ENCODE data around the gene MXRA5.
"Not testable (repeated sequence)": the region's sequence is repeated elsewhere in the genome, so short reads cannot be mapped to it uniquely, and the experiment has no call there.

The MXRA5 gene

DNA sequence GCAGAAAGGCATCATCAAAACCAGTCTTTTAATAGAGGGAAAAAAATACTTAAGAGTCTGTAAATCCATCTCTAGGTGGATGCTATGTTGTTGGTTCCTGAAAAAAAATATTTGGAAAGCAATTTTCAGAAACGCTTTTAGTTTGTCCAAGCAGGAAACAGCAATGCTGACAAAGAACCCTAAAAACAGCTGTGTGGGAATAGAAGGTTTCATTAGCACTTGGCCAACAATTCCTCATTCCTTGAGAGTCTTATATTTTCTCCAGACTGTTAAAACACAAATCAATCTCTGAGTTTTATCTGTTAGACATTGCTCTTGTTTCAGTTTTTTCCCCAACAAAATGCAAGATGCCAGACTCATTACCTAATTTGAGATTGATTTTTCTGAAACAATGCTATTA lies 6.4 kb downstream of the MXRA5 start:
- no peak for DNase-seq

DNA sequence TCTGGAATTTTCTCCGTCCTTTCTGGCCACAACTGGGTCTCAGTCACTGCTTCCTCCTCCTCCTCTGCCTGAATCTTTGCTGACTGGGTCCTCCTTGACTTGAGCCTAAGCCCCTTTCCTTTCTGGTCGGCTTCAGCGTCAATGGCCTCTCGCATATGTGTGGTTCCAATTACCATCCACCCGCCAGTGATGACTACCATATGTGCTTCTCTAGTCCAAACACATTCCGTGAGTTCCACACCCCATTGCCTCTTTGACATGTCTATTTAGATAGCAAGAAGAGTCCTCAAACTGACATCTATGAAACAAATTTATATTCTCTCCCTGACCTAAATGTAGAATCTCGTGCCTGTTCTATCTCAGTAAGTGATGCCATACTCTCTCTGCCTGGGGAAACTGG lies 19.8 kb downstream of the MXRA5 start:
- DNase-seq = no peak

- DNase-seq = no peak
These were observed 25.9 kb downstream of the MXRA5 start for GRCh38 chrX:3320471-3321046.

- DNase-seq = no peak
These were observed 29.2 kb downstream of the MXRA5 start for GRCh38 chrX:3317191-3317718.

DNA sequence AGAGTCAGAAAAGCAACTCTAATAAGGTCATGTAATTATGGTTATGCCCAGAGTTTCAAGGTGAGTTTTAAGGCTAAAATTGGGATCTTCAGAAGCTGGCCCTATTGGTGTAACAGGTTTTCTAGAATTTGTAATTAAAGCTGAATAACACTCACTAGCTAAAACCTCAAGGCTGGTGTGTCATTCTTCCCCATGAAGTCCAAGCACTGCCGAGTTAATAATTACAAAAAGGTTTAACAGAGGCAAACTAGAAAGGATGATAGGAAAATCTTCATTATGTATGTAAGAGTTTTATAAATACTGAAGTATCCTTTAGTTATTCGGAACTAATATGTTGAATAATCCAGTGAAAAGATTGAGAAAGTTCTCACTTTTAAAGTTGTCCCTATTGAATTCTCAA lies 34.3 kb downstream of the MXRA5 start:
- no peak for DNase-seq

DNA sequence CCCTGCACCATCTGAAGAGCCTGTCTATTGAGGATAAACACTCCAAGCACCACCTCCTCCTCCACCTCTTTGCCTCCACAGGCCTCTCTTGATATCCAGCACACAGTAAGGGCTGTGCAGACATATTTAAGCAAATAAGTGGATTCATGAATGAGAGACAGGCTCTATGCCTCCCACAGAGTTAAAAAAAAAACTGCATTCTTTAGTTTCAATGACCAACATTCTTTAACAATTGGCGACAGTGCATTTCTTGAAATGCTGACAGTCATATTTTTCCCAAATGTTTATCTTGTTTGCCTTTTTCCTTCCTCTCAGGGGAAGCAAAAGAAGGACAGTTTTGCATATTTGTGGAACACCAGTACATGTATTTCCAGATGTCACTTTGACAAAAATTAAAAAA lies 38.6 kb downstream of the MXRA5 start:
- DNase-seq = no peak

DNA sequence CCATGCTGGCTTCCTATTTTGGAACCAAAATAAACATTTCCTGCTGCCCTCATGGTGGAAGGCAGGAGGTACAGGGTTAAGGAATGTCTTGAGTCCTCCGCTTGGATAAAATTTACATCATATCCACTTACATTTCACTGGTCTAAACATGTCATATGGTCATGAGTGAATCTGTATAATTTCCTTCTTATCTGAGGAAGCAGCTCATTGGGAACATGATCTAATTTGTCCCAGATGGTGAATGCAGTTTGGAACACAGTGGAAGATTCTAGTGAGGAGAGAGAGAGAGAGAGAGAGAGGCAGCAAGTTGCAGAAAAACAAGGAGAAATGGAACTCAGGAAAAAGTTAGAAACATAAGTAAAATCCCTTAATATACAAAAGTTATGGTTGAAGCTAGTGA lies 46.8 kb downstream of the MXRA5 start:
- DNase-seq = no peak

- DNase-seq = no peak
These were observed 50.7 kb downstream of the MXRA5 start for GRCh38 chrX:3295731-3296130.

DNA sequence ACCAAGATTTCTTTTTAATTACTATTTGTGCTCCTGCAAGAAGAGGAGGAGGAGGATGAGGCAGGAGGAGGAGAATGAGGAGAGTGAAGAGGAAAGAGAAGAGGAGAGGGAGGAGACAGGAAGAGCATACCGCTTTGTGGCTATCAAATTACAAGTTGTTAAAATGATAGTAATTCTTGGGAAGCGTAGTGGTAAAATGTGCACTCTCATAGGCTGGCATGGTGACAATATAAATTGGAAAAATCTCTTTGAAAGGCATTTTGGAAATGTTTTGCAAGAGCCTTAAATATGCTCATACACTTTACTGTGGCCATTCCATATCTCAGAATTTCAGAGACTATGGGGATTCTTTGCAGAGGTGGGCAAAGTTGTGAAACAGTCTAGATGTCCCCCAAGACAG lies 53.2 kb downstream of the MXRA5 start:
- no peak for DNase-seq

DNA sequence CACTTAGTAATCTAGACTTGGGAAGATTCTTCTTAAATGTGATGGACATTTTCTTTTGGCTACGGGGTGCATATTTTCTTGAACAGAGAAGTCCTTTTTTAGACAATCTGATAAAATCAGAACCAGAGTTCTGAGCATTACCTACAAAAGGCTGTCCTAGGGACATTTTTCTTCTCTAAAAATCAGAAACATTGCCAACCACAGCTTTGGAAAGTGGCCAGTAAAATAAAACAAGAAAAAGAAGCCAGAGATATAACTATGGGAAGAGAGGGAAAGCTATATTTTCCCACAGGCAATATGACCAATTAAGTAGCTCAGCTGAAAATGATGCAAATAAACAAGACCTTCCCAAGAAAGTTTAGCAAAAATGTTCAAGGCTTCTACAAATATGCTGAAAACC lies 55.9 kb downstream of the MXRA5 start:
- DNase-seq = no peak

DNA sequence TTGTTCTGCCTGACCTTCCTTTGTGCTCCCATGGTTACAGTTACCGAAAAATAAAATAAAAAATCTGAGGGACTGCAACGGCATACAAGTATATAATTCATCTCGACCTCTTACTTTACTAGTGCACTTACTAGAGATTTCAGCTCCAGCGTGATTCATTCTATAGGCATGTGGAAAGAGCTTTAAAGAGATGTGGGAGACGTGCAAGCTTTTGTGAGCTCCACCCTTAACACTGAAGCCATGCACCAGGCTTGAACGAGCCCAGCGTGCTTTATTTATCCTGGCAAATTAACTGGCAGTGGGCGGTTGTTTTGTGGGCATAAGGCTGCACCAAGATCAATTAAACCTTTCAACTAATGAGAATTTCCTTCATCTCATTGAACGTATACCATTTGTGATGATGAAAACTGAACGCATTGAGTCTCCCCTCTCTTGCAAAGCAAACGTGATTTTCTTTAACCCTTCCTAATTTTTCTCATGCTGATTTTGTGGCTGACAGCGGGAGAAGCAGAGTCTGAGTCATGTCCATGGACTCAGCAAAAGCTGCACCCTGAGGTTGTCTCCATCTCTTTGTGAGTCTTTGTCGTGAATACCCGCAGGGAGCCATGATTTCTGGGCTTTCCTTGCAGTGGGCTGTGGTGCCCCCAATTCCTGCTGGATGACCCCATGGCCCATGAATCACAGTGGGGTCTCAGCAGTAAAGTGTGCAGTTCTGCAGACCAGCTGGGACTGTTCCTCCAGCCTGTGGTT lies 60.1 kb downstream of the MXRA5 start:
- DNase-seq = no peak

DNA sequence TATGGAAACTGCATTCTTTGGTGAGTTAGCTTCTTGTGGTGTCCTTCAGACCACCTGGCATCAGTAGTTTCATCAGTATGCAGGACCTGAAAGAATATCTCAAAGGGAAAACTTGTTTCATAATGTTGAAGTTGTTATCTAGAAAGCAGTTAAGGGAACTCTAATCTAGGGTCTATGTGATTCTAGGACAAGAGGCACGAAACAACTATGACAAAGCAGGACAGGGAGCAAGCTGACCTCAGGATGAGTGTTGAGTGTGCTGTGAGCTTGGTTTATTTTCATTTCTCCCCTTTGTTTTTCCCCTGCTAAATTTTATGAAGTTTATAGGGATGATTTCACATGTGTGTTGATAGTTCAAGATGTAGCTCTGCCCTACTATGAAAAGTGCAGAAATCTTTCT lies 65.7 kb downstream of the MXRA5 start:
- no peak for DNase-seq

DNA sequence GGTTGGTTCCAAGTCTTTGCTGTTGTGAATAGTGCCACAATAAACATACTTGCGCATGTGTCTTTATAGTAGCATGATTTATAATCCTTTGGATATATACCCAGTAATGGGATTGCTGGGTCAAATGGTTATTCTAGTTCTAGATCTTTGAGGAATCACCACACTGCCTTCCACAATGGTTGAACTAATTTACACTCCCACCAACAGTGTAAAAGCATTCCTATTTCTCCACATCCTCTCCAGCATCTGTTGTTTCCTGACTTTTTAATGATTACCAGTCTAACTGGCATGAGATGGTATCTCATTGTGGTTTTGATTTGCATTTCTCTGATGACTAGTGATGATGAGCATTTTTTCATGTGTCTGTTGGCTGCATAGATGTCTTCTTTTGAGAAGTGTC lies 72.8 kb downstream of the MXRA5 start:
- DNase-seq = not testable (repeated sequence)

DNA sequence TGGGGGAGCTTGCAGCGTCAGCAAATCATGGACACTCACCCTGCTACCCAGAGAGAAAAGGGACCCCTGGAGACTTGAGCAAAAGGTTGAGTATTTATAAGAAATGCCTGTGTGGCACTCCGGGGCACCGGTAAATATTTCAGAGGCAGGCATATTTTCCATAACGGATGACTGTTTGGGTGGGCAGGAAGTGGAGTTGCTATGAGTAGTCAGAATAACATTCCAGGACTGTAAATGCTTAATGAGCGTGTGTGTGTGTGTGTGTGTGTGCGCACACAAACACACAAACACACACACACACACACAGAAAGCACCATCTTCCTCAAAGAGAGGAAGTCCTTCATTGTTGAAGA lies 74.6 kb downstream of the MXRA5 start:
- DNase-seq = no peak

- DNase-seq = no peak
These were observed 75.1 kb downstream of the MXRA5 start for GRCh38 chrX:3271183-3271833.

- no peak for DNase-seq
These were observed 77.6 kb downstream of the MXRA5 start for GRCh38 chrX:3268829-3269228.

DNA sequence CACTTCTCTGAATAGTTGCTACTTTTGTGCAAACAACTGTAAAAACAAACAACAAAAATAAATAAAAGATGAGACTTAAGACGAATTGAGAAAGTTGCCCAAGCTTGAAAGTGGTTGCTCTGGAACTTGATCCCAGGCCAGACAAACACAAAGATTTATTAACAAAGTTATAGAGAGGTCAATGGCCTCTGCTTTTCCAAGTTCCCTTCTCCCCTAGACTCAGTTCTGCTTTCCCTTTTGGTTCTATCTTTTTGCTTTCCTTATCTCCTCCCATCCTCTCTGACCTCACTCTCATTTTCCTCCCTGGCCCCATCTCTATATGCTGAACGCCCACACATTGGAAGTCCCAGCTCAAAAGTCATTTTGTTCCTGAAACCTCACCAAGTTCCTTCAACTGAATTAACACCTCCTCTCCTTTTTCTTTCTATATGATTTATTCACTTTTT lies 82.7 kb downstream of the MXRA5 start:
- DNase-seq = no peak

DNA sequence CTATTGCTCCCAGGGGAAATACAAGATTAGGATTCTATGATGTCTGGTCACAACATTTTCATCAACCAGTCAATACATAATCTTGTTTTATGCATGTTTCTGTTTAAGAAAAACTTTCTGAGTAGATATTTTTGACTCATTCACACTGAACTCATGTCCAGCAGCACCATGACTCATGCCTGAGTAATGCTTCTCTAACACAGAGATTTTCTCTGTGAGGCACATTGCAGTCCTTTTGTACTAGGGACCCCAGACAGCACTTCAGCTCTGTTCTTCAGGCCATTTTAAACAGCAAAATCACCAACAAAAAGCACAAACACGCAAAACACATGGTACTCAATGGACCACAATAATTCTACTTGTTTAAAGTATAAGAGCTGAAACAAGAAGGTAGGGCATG lies 83.6 kb downstream of the MXRA5 start:
- no peak for DNase-seq
